Activated T-helper 9 cell treated with anti-CD3 and anti-CD28 coated beads, Interleukin-2, amount 50 U/mL, for 16 hours (primary cell): Measurements from ENCODE around the gene MAMDC2.

Source experiments
- DNase-seq: peaks from one replicate; pipeline ENCODE4 v3.0.0-alpha.2; 2020; ENCODE audit warnings: low read depth

Gene MAMDC2

DNA sequence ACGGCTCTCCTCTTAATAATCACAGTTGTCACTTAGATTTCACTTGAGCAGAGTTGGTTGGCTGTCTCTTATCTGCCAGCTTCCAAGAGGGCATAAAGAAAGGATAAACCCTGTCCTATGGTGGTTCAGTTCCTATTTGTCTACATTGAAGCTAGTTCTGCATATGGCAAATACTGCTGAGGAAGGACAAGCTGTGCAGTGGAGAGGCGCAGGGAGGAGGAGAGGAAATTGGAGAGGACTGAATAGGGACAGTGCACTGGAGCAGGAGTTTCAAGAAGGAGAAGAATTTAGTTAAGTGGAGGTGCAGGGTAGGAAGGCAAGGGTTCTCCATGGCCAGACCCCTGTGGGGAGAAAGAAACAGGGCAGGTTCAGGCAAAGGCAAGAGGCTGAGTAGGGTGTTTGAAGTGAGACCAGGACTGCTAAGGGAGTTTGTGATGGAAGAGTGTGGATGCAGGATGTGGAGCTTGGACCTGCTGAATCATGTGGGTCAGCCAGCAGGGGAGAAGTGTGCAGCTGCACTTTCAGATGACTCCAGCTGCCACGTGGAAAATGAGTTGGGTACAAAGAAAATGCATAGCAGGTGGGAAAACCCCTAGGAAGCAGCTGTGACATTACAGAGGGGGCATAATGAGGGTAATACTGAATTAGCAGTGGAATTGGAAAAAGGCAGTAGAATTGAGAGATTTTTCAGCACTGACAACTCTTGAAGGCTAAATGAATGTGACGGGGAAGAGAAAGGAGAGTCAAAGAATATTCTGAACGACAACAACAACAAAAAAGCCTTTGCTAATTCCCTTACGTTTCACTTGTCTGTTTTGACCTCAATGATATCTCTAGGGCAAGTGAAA lies 66.8 kb downstream of the MAMDC2 start:
- no peak for DNase-seq

DNA sequence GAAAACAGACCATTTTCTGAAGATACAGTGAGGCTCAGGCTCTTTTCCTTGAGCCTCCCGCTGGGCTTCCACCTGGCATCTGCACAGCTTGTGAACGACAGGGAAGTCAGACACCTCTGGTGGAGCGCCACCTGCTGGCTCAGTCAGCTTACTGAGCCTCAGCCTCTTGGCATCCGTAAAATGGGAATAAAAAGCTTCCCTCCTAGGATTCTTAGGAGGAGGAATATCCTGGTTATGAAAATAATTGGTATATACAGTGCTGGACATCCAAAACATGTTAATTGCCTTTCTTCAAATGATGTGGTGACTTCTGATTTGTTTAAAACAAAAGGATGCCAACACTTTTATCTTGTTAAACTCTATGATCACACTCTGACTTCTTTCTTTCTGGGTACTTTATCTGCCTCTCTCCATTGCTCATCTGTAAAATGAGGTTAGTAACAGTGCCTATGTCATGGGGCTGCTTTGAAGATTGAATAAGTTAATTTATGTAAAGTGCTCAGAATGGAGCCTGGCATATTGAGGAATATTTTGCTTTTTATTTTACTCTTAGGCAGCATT lies 67.5 kb downstream of the MAMDC2 start:
- DNase-seq = peak; percentile 18

DNA sequence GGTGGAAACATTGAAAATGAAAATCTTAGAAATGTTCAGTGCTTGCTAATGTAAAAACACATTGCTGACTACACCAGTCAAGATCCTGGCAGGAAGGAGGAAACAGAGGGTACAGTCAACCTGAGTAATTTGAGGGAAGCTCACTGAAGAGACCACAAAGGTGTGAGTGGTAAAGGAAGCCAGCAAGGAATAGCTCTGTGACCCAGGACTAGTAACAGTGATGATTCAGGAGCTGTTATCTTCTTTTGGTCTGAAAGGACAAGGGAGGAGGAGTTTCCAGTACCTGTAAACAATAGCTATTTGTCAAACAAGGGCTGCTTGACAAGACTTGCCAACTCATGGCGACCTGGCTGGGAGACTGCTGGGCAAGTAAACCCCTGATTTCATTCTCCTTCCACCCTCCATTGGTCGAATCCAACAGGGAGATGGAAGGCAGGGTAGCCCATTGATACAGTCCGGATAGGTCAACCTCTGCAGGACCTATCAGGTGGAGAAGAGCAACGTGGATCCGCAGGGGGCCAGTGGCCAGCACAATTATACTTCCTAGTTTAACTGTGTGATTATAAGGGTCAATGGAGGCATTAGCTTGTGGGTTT lies 68.1 kb downstream of the MAMDC2 start:
- DNase-seq = no peak

DNA sequence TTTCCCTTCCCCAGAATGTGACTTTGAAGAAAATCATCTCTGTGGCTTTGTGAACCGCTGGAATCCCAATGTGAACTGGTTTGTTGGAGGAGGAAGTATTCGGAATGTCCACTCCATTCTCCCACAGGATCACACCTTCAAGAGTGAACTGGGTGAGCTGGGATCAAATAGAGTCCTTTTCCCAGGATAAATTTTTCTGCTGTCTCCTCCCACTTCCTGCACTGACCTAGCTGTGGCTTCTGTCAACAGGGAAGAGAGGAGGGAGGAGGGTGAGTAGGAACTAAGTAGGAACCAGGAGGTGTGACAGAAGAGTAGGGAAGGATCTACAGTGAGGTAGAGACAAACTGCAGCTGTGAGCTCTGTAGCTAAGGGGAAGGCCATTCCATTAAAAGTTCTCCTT lies 69.3 kb downstream of the MAMDC2 start:
- no peak for DNase-seq

DNA sequence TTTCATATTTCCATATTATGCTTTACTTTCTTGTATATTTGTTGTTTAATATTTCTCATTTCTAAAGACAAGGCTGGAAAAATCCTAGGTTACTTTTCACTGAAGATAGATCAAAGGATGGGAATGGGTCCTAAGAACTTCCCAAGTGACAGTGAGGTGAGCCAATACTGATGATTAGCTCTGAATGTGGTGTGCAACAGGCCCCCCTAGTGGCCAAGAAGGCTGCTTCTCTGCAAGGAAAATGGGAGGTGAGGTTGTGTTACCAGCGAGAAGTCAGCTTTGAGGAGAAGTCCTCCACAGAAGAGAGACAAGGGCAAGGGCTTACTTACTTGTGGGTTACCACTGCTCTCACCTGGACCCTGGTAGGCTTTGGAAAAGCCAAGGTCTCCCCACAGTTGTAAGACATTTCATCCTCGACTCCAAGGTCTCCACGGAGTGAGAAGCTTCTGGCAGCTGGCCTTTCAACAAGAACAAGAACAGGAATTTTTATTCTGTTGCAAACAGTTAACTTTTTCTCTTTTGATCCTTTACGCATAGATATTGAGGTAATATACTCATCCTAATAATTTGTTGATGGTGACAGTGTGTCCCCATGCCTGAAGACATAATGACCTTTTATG lies 69.9 kb downstream of the MAMDC2 start:
- DNase-seq = no peak

DNA sequence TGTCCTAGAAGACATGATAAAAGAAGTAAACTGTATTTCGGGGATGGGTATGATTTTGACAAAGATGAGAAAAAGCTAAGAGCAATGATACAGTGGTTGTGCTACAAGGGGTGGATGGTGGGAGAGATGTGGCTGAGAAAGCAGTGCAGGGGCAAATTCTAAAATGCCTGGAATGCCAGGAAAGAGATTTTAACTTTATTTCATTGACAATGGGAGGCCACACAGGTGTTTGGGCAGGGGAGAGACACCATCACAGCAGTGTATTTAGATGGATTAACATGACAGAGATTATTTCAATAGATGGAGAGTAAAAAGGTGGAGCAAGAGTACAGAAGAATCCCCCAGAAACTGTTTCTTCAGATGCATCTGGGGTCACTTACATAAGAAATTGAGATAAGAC lies 71.2 kb downstream of the MAMDC2 start:
- DNase-seq = no peak

DNA sequence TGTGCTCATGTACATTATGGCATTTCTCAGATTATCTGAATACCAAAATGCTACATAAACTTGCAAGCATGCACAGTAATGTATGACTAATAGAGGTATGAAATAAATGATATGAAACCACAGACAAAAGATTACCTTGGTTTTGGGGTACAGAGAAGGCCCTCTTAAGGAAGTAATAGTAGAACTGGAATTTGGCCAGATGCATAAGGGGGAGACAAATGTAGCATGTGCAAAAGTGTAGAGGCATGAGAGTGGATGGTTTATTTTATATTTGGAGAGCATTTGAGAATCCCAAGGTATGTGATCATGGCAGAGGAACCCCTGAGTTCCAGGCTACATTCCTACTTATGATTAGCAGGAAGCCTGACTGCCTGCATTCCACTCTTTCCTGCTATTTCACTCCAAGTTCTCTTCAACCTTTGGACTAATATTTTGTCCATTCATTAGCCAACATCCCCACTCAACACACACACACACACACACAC lies 74.2 kb downstream of the MAMDC2 start:
- DNase-seq = no peak

DNA sequence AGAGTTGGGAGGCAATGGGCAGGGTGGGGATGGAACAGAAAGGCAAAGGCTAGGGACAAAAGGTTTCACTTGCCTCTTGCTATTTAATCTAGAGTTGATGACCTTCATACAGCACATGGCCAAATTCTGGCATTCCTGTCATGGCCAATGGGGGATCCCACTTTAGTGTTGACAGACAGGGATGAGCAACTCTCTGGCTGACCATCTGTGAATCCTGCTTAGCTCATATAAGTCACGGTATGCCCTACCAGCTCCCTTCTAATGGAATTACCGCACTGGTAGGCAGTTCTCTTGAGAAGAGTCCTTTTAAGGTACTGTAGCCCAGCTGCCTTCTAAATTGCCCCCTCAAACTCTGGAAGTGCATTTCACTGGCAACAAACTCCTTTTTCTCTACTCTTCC lies 76.1 kb downstream of the MAMDC2 start:
- no peak for DNase-seq

DNA sequence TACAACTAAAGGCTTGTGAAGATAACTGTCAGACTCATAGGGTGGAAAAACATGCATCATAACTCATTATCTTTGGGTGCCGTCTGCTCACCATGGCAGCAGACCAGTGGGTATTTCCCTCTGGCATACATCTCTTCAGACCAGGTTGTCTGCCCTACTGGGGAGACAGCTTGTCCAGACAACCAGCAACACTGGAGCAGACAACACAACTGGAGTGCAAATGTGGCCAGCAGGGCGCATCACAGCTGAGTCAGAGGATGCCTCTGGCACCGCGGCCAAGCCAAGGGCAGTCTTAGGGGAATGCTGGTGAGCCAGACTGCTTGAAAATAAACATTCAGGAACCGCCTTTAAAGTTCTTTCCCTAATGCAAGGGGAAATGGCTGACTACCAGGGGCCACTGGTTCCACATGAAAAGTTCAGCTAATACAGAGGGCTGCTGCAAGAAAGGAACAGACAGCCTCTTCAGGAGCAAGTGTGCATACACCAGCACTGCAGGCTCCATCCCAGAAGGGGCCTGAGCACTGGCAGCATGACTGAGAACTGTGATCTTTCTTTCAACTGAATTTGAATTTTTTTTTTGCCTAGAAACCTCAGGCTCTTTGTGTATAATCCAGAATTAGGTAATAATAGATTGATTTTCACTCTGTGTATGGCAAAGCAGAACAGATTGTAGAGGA lies 77.3 kb downstream of the MAMDC2 start:
- no peak for DNase-seq

DNA sequence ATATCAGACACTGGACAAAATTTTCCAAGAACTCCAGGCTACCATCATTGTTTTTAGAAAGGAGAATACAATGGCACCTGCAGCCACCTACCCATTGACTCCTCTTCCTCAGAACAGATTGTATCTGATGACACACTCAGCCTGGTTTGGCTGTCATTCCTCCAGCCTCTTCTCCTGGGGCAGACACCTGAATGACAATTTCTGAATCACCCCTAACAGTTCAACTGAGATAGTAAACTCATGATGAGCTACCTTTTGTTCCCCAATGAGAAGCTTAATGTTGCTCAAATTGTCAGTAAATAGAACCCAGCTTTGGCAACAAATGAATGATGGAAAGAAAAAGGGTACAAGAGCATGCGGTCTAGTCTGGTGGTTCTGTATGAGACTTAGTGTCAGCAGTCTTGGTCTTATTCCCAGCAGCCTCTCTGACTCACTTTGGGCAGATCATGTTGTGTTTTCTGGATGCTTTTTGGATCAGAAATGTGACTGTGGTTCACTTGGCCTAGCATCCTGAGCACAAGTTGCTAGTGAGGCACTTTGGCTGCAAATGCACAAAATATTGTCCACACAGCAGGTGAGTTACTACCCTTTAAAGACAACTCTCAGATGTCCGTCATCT lies 78.3 kb downstream of the MAMDC2 start:
- no peak for DNase-seq

DNA sequence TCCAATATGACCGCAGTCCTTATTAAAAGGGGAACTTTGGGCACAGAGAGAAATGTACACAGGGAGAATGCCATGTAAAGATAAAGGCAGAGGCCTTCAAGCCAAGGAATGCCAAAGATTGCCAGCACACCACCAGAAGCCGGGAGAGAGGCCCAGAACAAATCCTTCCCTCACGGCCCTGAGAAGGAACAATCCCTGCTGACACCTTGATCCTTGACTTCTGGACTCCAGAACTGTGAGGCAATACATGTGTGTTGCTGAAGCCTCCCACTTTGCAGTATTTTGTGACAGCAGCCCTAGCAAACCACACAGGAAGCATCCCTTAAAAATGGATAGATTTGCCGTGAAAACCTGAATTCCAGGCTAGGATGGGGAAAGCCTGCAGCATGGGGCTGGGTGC lies 80.0 kb downstream of the MAMDC2 start:
- DNase-seq = no peak

DNA sequence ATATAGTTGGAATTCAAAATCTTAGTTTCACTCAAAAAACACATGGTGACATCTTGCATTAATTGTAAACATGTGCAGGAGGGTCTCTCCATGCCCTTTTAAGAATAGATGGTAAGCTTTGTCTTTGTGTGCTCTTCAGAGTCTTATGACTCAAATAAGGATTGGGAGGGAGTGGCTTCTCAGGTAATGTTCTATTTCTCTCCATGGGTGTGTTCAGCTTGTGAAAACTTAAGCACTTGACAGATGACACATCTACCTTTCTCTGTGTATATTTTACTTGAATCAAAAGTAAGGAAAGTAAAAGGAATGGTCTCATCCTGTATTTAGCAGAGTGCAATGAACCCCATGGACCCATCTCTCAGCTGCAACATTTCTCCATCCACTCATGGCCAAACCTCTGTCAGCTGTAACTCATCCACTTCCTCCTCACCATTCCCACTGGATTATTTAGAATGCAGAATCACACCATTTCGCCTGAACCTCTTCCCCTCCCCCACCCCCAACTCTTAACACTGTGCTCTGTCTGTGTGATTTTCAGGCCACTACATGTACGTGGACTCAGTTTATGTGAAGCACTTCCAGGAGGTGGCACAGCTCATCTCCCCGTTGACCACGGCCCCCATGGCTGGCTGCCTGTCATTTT lies 82.1 kb downstream of the MAMDC2 start:
- no peak for DNase-seq

DNA sequence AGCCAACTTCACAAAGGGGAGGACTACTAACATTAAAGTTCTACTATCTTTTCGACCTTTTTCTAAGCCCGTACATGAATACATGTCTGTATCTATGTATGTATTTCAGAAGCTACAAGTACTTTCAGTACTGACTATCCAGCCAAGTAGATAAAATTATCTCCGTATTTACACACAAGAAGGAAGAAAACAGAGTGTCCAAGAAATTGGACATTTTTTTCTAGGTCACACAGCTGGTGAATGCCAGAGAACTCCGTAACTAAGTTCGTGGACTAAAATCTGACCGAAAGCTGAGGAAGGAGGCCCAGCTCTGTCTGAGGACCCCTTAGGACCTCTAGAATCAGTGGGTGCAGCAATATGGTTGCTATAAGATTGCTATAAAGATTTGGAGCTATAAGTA lies 83.4 kb downstream of the MAMDC2 start:
- no peak for DNase-seq

DNA sequence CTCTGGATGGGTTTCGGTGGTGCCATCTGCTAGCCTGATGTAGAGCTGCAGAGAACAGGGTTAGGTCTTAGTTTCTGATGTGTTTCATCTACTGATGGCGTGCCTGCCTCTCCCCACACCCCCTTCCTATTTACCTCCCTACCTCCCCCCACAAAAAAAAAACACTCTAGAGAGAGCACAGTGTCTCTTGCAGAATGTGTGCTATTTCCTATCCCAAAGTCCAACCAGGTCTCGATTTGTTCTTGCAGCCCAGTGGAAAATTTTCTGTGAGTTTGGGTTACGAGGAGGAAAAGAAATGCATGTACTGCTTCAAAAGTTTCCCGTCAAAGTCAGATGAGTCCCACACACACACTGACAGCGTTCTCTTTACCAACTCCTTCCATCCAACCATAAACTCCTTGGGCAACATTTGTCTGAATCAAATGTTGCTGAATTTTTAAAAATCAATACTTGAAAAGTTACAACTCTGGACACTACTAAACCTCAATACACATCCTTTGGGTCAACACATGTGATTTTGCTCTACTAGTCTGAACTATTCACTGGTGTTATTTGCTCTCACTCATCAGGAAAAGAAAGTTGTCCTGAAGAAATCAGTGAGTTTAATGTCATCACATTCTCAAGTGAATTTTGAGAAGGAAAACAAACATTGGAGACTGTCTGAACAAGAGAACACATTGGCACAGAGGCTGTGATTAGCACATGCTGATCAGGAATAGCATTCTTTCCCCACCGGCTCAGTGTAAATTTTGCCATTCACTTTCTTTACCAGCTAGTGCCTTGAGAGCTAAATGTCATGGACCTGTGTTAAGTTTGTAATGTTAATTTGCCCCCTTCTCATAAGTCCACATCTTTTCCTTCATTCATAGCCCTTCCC lies 84.1 kb downstream of the MAMDC2 start:
- no peak for DNase-seq

DNA sequence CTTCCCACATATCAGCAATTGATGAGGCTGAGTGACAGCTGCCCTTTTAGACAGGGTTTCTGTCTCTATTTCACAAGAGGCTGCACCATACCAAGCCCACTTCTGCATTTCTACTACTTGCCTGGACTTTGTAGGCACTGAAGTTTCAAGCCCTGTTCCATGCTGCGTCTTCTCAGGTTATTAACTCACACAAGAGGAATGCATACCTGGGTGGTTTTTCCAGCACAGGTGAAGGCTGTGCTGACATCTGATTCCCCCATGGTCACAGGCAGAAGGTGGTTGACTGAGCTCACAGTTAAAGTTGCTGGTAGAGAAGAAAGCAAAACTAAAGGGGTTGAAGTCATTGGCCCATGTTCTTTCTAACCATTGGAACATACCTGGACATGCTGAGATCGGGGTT lies 86.6 kb downstream of the MAMDC2 start:
- no peak for DNase-seq

DNA sequence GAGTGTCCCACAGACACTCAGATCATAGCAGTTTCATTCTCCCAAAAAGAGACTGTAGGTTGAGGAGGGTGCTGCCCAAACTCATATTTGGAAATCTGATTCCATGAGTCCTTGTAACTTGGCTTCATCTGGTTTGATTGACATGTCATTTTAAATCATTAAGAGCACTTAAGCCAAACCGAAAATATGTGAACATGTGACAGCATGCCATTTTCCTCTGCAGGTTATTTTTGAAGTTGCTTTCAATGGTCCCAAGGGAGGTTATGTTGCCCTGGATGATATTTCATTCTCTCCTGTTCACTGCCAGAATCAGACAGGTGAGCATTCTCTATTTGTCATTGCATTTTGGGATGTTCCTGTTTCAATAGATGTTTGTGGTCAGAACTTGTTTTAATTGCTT lies 87.6 kb downstream of the MAMDC2 start:
- DNase-seq = no peak

DNA sequence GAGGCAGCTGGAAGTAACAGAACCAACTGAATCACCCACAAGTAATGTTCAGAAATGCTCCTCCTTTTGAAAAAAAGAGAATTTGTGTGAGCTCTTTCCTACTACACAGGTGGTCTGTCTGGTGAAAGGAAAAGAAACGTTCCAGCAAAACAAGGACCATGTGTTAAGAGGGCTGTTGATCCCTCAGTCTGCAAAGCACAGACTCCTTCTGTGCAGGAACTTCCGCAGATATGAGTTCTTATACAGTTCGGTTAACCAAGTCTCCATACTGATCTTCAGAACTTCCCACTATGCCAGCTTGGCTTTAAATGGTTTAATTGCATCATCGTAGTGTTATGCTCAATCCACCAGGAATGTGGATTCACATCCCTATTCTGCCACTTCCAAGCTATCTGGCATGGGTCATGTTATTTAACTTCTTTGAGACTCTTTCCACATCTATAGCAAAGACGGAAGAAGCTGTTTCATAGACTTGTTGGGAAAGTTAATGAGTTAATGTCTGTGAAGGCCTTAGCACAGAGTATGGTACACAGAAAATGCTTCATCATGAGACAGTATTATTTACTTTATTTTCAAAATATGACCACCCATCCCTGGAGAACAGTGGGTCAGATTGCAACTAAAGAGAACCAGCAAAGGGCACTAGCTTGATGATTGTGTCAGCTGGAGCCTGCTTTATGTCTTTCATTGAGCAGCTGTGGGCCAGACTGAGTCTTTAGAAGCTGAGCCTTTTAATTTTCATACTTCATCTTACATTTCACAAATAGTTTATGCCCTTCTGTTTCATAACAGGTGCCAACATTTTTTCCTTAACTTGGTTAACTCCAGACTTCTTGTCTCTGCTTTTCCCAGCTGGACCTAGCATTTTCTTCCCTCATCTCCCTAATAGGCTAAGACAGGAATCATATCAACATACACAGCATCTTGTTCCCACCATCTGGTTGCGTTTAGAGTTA lies 89.9 kb downstream of the MAMDC2 start:
- DNase-seq = no peak

DNA sequence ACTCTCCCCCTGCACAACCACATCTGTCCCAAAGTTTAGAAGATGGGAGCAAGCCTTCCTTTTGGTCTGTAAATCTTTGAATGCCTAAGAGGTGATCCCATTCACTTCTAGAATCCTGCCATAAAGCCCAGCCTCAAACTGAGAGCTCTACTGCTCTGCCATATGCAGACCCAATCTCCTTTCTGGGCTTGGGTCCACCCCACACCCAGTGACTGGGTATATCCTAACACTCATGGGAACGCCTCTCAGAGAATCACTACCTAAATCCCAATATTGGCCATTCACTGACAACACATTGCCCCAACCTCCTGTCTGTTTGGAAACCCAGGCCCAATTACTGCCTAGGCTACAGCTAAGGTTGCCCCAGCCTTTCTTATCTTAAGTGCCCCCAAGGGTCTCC lies 90.7 kb downstream of the MAMDC2 start:
- no peak for DNase-seq

DNA sequence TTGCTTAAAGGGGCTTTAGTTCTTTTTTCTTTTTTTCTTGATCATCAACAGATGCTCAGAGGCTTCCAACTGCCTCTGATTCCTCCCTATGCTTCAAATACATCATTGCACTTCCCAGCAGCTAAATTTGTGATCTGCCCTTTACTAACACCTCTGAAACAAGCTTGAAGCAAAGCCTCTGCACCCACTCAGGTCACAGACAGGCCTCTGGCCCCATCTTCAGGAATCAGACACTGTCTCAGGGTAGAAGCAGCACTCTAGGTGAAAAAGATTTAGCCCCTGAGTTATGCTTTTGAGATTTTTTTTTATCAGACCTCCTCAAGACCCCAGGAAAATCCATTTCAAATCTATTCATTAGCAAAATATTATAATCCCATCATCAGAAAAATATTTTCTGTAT lies 91.5 kb downstream of the MAMDC2 start:
- DNase-seq = no peak
